GM12878 (cell line): ENCODE data around the gene FAM120AOS. TPM values are rescaled to one million over a fixed set of nuclear protein-coding genes. Genes with fewer than 3 reads are reported as not detected.

Experiments
- ATAC-seq: fragments of 200-7000 bp; cut with Tn5 transposase; 3 replicates; pipeline ENCODE4 v1.9.1; 2020; ENCODE audit warnings: mild to moderate bottlenecking, moderate library complexity
- BruUV-seq: library from RNA; stranded (reverse); fragments of 400-500 nt; replicated peaks from 2 replicates; lab custom pipeline; 2021; lab: Mats Ljungman, UMichigan
- CTCF ChIA-PET: fragments of 300-600 bp; sonication (Branson Sonifier 250); formaldehyde crosslinking; extraction: SDS; loops from one replicate; lab custom pipeline; 2021; ENCODE audit warnings: inconsistent platforms; lab: Yijun Ruan, JAX
- POLR2A ChIA-PET: fragments of 350-600 bp; formaldehyde crosslinking; extraction: SDS; loops from one replicate; lab custom pipeline; 2021; ENCODE audit warnings: inconsistent platforms; lab: Charles Lee
- RAD21 ChIA-PET: fragments of 300-600 bp; sonication (Branson Sonifier 250); formaldehyde crosslinking; loops from one replicate; lab custom pipeline; 2023; ENCODE audit warnings: antibody characterized with exemption; ENCODE audit not compliant: unreplicated experiment; lab: Charles Lee
- SMC1A ChIA-PET: fragments of 300-600 bp; sonication (Branson Sonifier 250); formaldehyde crosslinking; loops from one replicate; lab custom pipeline; 2023; ENCODE audit not compliant: unreplicated experiment, uncharacterized antibody; lab: Charles Lee
- DNase-seq: peaks from one replicate; pipeline ENCODE4 v3.0.0-alpha.2; 2011; ENCODE audit warnings: low read depth, low spot score
- FAIRE-seq: peaks from 3 replicates; lab custom pipeline; 2011; peaks lifted over from hg19 to GRCh38; lab: Jason Lieb, UNC
- H2AFZ ChIP-seq: 2 replicates; pipeline ENCODE4 v1.6.0; 2011; ENCODE audit warnings: low read depth, low read length, control low read depth; ENCODE audit not compliant: control insufficient read depth
- H3K27ac ChIP-seq: 2 replicates; pipeline ENCODE4 v1.5.1; 2011; ENCODE audit warnings: control low read depth; ENCODE audit not compliant: control insufficient read depth, insufficient read depth
- H3K27me3 ChIP-seq, 2 experiments: replicated peaks in 1 of 2; 2 replicates each; pipeline versions ENCODE4 v1.6.0 to v1.6.1; 2011; ENCODE audit warnings: low read length in 1 of 2; ENCODE audit not compliant: control insufficient read depth in 2 of 2, insufficient read depth in 2 of 2
- H3K36me3 ChIP-seq, 2 experiments: 2 replicates each; pipeline ENCODE4 v1.5.1; 2011; ENCODE audit warnings: low read length in 1 of 2; ENCODE audit not compliant: control insufficient read depth in 2 of 2, insufficient read depth in 2 of 2
- H3K4me1 ChIP-seq: 2 replicates; pipeline ENCODE4 v1.6.1; 2011; ENCODE audit warnings: mild to moderate bottlenecking, low read length, moderate library complexity, mixed read lengths; ENCODE audit not compliant: control insufficient read depth, insufficient read depth
- H3K4me2 ChIP-seq: 2 replicates; pipeline ENCODE4 v1.6.0; 2011; ENCODE audit warnings: control low read depth; ENCODE audit not compliant: control insufficient read depth, insufficient read depth
- H3K4me3 ChIP-seq: fragments of 200-600 bp; sonication (generic); 2 replicates; pipeline ENCODE4 v1.5.1; 2016
- H3K79me2 ChIP-seq: 2 replicates; pipeline ENCODE4 v1.6.0; 2011; ENCODE audit warnings: low read length; ENCODE audit not compliant: control insufficient read depth, insufficient read depth
- H3K9ac ChIP-seq: 2 replicates; pipeline ENCODE4 v1.8.0; 2011; ENCODE audit warnings: low read length, control low read depth, mixed read lengths; ENCODE audit not compliant: control insufficient read depth, insufficient read depth
- H3K9me3 ChIP-seq: replicated peaks from 3 replicates; pipeline ENCODE4 v1.5.1; 2011; ENCODE audit warnings: mild to moderate bottlenecking, low read length; ENCODE audit not compliant: control insufficient read depth, insufficient read depth
- H4K20me1 ChIP-seq: 2 replicates; pipeline ENCODE4 v1.6.0; 2011; ENCODE audit not compliant: control insufficient read depth, insufficient read depth
- FOS ChIP-seq: IDR thresholded peaks from 3 replicates; pipeline ENCODE4 v1.6.1; 2011; ENCODE audit warnings: borderline replicate concordance; ENCODE audit not compliant: insufficient read length; ENCODE audit errors: extremely low read depth
- HDGF ChIP-seq: fragments of 450-650 bp; IDR thresholded peaks from 2 replicates; pipeline ENCODE4 v1.6.1; 2016; ENCODE audit warnings: antibody characterized with exemption
- IKZF1 ChIP-seq: fragments of 450-650 bp; conservative IDR thresholded peaks from 2 replicates; pipeline ENCODE4 v1.6.1; 2017; ENCODE audit warnings: antibody characterized with exemption, mild to moderate bottlenecking
- MEF2A ChIP-seq: IDR thresholded peaks from 2 replicates; pipeline ENCODE4 v1.6.1; 2011; ENCODE audit warnings: low read depth, mild to moderate bottlenecking, low read length, moderate library complexity; ENCODE audit not compliant: insufficient read depth
- MLLT1 ChIP-seq: fragments of 450-650 bp; IDR thresholded peaks from 2 replicates; pipeline ENCODE4 v1.6.1; 2016; ENCODE audit warnings: mild to moderate bottlenecking
- NR2F1 ChIP-seq: fragments of 450-650 bp; conservative IDR thresholded peaks from 2 replicates; pipeline ENCODE4 v1.6.1; 2017; ENCODE audit warnings: mild to moderate bottlenecking
- PAX8 ChIP-seq: fragments of 450-650 bp; IDR thresholded peaks from 2 replicates; pipeline ENCODE4 v1.6.1; 2017; ENCODE audit warnings: mild to moderate bottlenecking, moderate library complexity
- RELB ChIP-seq: fragments of 450-650 bp; IDR thresholded peaks from 2 replicates; pipeline ENCODE4 v1.6.1; 2017; ENCODE audit warnings: low read depth, mild to moderate bottlenecking, moderate library complexity
- YBX1 ChIP-seq: fragments of 450-650 bp; IDR thresholded peaks from 2 replicates; pipeline ENCODE4 v1.6.1; 2016; ENCODE audit warnings: antibody characterized with exemption
- ZBTB4 ChIP-seq: fragments of 450-650 bp; formaldehyde crosslinking; IDR thresholded peaks from 2 replicates; pipeline ENCODE4 v1.4.0; 2022; ENCODE audit warnings: mild to moderate bottlenecking, moderate library complexity
- WGBS: methylation state at CpG from one replicate; pipeline ENCODE4 v1.1.6; 2016; ENCODE audit warnings: low lambda C conversion rate; ENCODE audit not compliant: insufficient replicate concordance, insufficient coverage; ENCODE audit errors: missing lambda C conversion rate; 5-methylcytosine and 5-hydroxymethylcytosine counted together
- in situ Hi-C: fragments of 300-500 bp; cut with MboI; formaldehyde crosslinking; loops from 9 replicates; pipeline ENCODE4 v1.14.3; 2018; ENCODE audit warnings: mixed read lengths
- intact Hi-C: fragments of 100-400 bp; cut with micrococcal nuclease; formaldehyde crosslinking; loops from one replicate; pipeline ENCODE4 v1.14.2; 2022; ENCODE audit not compliant: unreplicated experiment
- polyA plus RNA-seq, 11 experiments: library from polyadenylated mRNA; depleted of rRNA in 4 of 11; unstranded in 6 of 11; stranded (reverse) in 5 of 11; fragments of >200 nt; fragmentation: Nextera tagmentation in 4 of 11; fragmentation: Illumina TruSeq in 1 of 11; extraction: Ambion mirVana in 4 of 11; extraction: Trizol in 1 of 11; gene quantifications; 1 replicate in 1 of 11; 2 replicates in 10 of 11; pipeline versions ENCODE4 v1.2.1 to v1.2.3, GENCODE V29; 2011 to 2016; ENCODE audit warnings: inconsistent platforms in 2 of 11, missing spikeins in 2 of 11, low read depth in 1 of 11
- total RNA-seq, 4 experiments: library from RNA; depleted of rRNA in 3 of 4; stranded (reverse); fragments of >200 nt in 3 of 4; fragmentation: Illumina TruSeq in 1 of 4; extraction: Trizol in 1 of 4; gene quantifications; 2 replicates each; pipeline versions ENCODE4 v1.2.1 to v1.2.3, GENCODE V29; 2013 to 2021

FAM120AOS gene
- total and polyA plus RNA-seq, 10 of the 15 experiments (the other 5 are each of a cell fraction or from before 2014, with no cell fraction given), result 15.9 to 55.1 (median 34.6) TPM

- no peak for DNase-seq
- no peaks in the 10 kb centered on the region for H3K9me3 ChIP-seq
- H3K4me3 ChIP-seq, result no peak overlapping the region
- intact Hi-C loops (no loop called here), in situ Hi-C loops (no loop called here)
- ATAC-seq, result no peak
- no peak for FAIRE-seq
- 95% methylated on average over 2 of the region's 2 CpGs for WGBS
- H4K20me1 ChIP-seq, result no peaks in the 10 kb centered on the region
- ChIA-PET SMC1A (interaction anchor here (1.6 to 3.0 kb wide), 3 partner anchors 10 to 23 kb away, joined by 5 to 14 read pairs (median 8); partner anchors contain the start of gene FAM120AOS), POLR2A (interaction anchor here (0.5 kb wide), 1 partner anchor 68 kb away, joined by 6 read pairs; no protein-coding TSS in a partner anchor), CTCF (interaction anchor here (1.1 to 1.9 kb wide), 4 partner anchors 9 to 89 kb away, joined by 4 to 5 read pairs (median 4); no protein-coding TSS in a partner anchor), RAD21 (interaction anchor here (1.0 kb wide), 1 partner anchor 13 kb away, joined by 3 read pairs; no protein-coding TSS in a partner anchor)
- H3K79me2 ChIP-seq, result peaks cover 18% of the 10 kb centered on the region
- no peak overlapping the region for H3K4me2 ChIP-seq
- H3K9ac ChIP-seq, result no peak overlapping the region
- H3K27me3 ChIP-seq, result no peaks in the 10 kb centered on the region
- no TSS peak for BruUV-seq
- TF ChIP-seq RELB (no peak), PAX8 (no peak), MLLT1 (no peak), ZBTB4 (no peak), YBX1 (no peak), FOS (no peak), MEF2A (no peak), IKZF1 (no peak), NR2F1 (no peak), HDGF (no peak)
- 0 out of 2 replicates have a peak, but pooled peaks cover 4% of the 10 kb centered on the region for H3K4me1 ChIP-seq
- no peak overlapping the region for H2AFZ ChIP-seq
- H3K27ac ChIP-seq, result no peak overlapping the region
- H3K36me3 ChIP-seq, result peaks cover 2 to 7% of the 10 kb centered on the region in 2 experiments; a peak in 3 of 4 replicates
These were observed 24.0 kb upstream of the FAM120AOS start for GRCh38 chr9:93477397-93477796.
